Measurements from ENCODE around the gene ATG101. TPM values are rescaled to one million over a fixed set of nuclear protein-coding genes. Genes with fewer than 3 reads are reported as not detected.

The ATG101 gene
- total and polyA plus RNA-seq, 4 donors = 12.9 to 31.8 (median 29.4) TPM

DNA sequence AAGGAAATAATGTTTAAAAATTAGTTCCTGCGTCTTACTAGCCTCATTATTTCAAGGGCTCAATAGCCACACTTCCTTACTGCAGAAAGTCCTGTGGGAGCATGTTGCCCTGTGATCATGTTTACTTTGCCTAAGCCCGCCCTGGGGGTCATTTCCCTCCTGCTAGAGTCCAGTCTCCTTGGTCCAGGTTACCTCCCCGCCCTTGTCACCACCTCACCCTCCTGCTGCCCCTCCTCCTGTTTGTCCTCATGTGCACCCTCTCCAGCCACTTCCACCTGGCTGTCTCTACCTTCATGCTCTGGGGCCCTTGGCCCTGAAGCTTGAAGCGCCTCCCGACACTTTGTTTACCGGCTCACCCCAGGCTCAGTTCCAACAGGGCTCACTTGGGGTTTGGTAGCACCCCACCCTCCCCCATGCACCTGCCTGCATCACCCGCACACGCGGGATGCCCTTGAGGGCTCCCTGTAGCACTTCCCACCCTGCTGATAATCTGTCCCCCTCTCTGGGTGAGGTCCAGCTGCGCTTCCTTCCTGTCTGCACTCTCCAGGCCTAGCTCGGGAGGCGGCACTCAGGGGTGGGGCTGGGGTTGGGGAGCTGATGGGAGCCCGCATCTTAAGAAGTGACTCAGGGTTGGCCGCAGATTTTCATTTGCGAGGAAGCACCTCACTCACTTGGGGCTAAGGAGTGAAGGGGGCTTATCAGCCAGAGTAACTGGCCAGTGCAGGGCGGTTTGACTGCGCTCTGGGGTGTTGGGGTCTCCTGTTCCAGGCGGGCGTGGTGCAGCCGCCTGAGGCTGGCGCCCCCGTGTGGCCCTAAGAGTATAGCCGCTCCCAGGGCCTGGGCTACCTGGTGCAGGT lies 49.8 kb downstream of the ATG101 start:
- Histone ChIP-seq H3K4me1 (ENCODE audit: control insufficient read depth in 4 of 4, insufficient read depth in 4 of 4, low read length in 3 of 4) (peaks cover 10 to 52% (median 40%) of the 10 kb centered on the region in 4 donors), H3K27me3 (ENCODE audit: control insufficient read depth in 4 of 4, insufficient read depth in 4 of 4, low read length in 3 of 4) (no peaks in the 10 kb centered on the region), H3K36me3 (ENCODE audit: control insufficient read depth in 4 of 4, insufficient read depth in 3 of 4, low read depth in 1 of 4, low read length in 3 of 4) (no peaks in the 10 kb centered on the region), H3K9ac (ENCODE audit: low read depth in 1 of 2, low read length in 2 of 2) (no peak overlapping the region), H3K9me3 (ENCODE audit: control insufficient read depth in 4 of 4, low read length in 3 of 4) (no peaks in the 10 kb centered on the region), H3K27ac (ENCODE audit: low read depth in 1 of 2, low read length in 2 of 2) (peak overlapping the region; percentile 65 to 67), H3K4me3 (ENCODE audit: low read depth in 1 of 3, low read length in 3 of 3) (no peak overlapping the region)
- DNase-seq (ENCODE audit: low spot score) = peak; percentile 60
- TF ChIP-seq HNF4G (IDR thresholded peaks at IDR 0.05) (peak; percentile 41), RXRA (IDR thresholded peaks at IDR 0.05) (peak; percentile 91 to 95), FOXA2 (IDR thresholded peaks at IDR 0.05) (peak; percentile 70), SP1 (IDR thresholded peaks at IDR 0.05) (peak; percentile 91), JUND (IDR thresholded peaks at IDR 0.05) (no peak), GABPA (IDR thresholded peaks at IDR 0.05 in 1 of 2, conservative IDR thresholded peaks at IDR 0.05 in 1 of 2) (no peak), YY1 (IDR thresholded peaks at IDR 0.05) (peak; percentile 10), HNF4A (conservative IDR thresholded peaks at IDR 0.05) (peak; percentile 87 to 91), FOXA1 (IDR thresholded peaks at IDR 0.05) (peak; percentile 57), NR2F2 (IDR thresholded peaks at IDR 0.05) (peak; percentile 48), TAF1 (conservative IDR thresholded peaks at IDR 0.05) (no peak), EGR1 (IDR thresholded peaks at IDR 0.05; ENCODE audit: low read depth in 2 of 2) (no peak), RAD21 (IDR thresholded peaks at IDR 0.05) (peak; percentile 62 to 78)
- TF ChIP-seq, protein P1, sequence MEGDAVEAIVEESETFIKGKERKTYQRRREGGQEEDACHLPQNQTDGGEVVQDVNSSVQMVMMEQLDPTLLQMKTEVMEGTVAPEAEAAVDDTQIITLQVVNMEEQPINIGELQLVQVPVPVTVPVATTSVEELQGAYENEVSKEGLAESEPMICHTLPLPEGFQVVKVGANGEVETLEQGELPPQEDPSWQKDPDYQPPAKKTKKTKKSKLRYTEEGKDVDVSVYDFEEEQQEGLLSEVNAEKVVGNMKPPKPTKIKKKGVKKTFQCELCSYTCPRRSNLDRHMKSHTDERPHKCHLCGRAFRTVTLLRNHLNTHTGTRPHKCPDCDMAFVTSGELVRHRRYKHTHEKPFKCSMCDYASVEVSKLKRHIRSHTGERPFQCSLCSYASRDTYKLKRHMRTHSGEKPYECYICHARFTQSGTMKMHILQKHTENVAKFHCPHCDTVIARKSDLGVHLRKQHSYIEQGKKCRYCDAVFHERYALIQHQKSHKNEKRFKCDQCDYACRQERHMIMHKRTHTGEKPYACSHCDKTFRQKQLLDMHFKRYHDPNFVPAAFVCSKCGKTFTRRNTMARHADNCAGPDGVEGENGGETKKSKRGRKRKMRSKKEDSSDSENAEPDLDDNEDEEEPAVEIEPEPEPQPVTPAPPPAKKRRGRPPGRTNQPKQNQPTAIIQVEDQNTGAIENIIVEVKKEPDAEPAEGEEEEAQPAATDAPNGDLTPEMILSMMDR (IDR thresholded peaks at IDR 0.05; ENCODE audit: low read depth, low read length, missing input control) = peak; percentile 58
- TF ChIP-seq, protein P2, sequence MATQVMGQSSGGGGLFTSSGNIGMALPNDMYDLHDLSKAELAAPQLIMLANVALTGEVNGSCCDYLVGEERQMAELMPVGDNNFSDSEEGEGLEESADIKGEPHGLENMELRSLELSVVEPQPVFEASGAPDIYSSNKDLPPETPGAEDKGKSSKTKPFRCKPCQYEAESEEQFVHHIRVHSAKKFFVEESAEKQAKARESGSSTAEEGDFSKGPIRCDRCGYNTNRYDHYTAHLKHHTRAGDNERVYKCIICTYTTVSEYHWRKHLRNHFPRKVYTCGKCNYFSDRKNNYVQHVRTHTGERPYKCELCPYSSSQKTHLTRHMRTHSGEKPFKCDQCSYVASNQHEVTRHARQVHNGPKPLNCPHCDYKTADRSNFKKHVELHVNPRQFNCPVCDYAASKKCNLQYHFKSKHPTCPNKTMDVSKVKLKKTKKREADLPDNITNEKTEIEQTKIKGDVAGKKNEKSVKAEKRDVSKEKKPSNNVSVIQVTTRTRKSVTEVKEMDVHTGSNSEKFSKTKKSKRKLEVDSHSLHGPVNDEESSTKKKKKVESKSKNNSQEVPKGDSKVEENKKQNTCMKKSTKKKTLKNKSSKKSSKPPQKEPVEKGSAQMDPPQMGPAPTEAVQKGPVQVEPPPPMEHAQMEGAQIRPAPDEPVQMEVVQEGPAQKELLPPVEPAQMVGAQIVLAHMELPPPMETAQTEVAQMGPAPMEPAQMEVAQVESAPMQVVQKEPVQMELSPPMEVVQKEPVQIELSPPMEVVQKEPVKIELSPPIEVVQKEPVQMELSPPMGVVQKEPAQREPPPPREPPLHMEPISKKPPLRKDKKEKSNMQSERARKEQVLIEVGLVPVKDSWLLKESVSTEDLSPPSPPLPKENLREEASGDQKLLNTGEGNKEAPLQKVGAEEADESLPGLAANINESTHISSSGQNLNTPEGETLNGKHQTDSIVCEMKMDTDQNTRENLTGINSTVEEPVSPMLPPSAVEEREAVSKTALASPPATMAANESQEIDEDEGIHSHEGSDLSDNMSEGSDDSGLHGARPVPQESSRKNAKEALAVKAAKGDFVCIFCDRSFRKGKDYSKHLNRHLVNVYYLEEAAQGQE (IDR thresholded peaks at IDR 0.05) = no peak
- TF ChIP-seq, protein P3, sequence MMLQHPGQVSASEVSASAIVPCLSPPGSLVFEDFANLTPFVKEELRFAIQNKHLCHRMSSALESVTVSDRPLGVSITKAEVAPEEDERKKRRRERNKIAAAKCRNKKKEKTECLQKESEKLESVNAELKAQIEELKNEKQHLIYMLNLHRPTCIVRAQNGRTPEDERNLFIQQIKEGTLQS (IDR thresholded peaks at IDR 0.05) = no peak
- TF ChIP-seq, protein P4, sequence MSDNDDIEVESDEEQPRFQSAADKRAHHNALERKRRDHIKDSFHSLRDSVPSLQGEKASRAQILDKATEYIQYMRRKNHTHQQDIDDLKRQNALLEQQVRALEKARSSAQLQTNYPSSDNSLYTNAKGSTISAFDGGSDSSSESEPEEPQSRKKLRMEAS (IDR thresholded peaks at IDR 0.05) = peak; percentile 49
- TF ChIP-seq, protein P5, sequence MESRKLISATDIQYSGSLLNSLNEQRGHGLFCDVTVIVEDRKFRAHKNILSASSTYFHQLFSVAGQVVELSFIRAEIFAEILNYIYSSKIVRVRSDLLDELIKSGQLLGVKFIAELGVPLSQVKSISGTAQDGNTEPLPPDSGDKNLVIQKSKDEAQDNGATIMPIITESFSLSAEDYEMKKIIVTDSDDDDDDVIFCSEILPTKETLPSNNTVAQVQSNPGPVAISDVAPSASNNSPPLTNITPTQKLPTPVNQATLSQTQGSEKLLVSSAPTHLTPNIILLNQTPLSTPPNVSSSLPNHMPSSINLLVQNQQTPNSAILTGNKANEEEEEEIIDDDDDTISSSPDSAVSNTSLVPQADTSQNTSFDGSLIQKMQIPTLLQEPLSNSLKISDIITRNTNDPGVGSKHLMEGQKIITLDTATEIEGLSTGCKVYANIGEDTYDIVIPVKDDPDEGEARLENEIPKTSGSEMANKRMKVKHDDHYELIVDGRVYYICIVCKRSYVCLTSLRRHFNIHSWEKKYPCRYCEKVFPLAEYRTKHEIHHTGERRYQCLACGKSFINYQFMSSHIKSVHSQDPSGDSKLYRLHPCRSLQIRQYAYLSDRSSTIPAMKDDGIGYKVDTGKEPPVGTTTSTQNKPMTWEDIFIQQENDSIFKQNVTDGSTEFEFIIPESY (IDR thresholded peaks at IDR 0.05) = no peak
- WGBS = 11% methylated on average over 23 of the region's 23 CpGs

Data from liver (tissue), 9 donors.